Activated CD8-positive, alpha-beta memory T cell treated with anti-CD3 and anti-CD28 coated beads for 36 hours (primary cell): ENCODE results near the gene CDH1. TPM values are rescaled to one million over a fixed set of nuclear protein-coding genes. Genes with fewer than 3 reads are reported as not detected.

Experiments
- CTCF ChIA-PET: fragments of 350-600 bp; sonication (Branson Sonifier 250); formaldehyde crosslinking; loops from one replicate; lab custom pipeline; 2021; ENCODE audit warnings: antibody characterized with exemption; lab: Charles Lee
- POLR2A ChIA-PET: fragments of 350-600 bp; sonication (Branson Sonifier 250); formaldehyde crosslinking; loops from one replicate; lab custom pipeline; 2021; ENCODE audit warnings: antibody characterized with exemption; lab: Charles Lee
- total RNA-seq, 2 experiments: library from RNA; stranded (reverse); gene quantifications; one replicate each; pipeline ENCODE4 v1.2.3, GENCODE V29; 2021

Gene CDH1
- total RNA-seq, 2 experiments from 2014 or later = not detected

GRCh38 chr16:68869492-68870088 is 132.5 kb downstream of the CDH1 start:
- CTCF ChIA-PET = no interaction called here
- POLR2A ChIA-PET = no interaction called here

DNA sequence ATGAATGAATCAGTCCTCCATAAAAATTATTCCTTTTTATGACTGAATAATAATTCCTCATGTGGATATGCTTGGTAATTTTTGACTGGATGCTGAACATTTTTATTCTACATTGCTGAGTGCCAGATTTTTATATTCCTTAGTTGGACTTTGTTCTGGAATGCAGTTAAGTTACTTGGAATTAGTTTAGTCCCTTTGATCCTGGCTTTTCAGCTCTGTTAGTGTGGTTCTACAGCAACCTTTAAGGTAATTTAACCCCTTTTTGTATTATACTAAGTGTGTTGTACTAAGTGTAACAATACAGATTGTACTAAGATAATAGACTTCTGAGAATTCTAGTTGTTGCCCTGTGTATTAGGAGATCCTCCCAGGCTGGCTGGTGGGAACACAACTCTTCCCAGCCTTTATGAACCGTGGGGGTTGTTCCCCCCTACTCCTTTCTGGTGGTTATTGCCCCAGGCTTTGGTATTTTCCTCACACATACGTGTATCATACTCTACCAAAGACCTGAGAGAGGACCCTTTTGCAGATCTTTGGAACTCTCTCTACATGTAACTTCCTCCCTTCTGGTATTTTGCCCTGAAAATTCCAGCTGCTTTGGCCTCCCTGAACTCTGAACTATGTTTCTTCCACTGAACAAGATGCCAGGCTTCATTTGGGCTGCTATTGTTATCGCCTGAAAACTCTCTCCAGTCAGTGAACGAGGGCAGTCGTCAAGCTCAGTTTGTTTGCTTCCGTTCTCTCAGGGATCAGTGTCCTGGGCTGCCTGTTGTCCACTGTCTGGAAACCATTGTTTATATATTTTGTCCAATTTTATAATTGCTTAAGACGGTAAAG is 136.8 kb downstream of the CDH1 start:
- CTCF ChIA-PET = no interaction called here
- POLR2A ChIA-PET = no interaction called here

DNA sequence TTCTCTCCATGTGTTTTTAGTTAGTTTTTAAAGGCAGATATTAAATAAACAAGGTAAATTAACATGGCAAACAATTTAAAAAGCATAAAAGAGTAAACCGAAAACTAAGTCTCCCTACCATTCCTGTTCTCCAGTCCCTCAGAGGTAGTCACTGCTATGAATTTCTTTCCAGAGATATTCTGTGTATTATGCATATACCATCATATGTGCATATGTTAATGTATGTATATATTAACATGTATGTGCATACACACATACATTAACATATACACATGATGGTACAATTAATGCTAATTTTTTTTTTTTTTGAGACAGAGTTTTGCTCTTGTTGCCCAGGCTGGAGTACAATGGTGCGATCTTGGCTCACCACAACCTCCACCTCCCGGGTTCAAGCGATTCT is 138.8 kb downstream of the CDH1 start:
- CTCF ChIA-PET = no interaction called here

DNA sequence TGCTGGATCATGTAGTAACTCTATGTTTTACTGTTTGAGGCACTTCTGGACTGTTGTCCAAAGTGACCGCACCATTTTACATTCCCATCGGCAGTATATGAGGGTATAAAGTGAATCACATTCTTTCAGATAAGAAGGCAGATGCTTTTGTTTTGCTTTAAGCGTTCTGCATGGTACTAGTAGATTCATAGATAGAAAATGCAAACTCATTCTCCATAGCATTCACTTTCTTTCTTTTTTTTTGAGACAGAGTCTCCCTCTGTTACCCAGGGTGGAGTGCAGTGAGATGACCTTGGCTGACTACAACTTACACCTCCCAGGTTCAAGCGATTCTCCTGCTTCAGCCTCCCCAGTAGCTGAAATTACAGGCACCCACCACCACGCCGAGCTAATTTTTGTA is 146.6 kb downstream of the CDH1 start:
- ChIA-PET POLR2A (no interaction called here), CTCF (no interaction called here)

More for the DNA sequence above, 138.8 kb downstream of the CDH1 start:
- POLR2A ChIA-PET = interaction anchor here (0.6 kb wide), 1 partner anchor 74 kb away, joined by 3 read pairs; no protein-coding TSS in a partner anchor

GRCh38 chr16:68884401-68884800 is 147.3 kb downstream of the CDH1 start:
- ChIA-PET CTCF (no interaction called here), POLR2A (no interaction called here)

Other genes starting within 250 kb of the CDH1 start
- gene ZFP90, start 198.0 kb upstream of the CDH1 start, total RNA-seq = 10 to 100 TPM; 21.2 to 23.2 TPM
- gene CDH3, start 92.0 kb upstream of the CDH1 start, total RNA-seq = not detected
- 10 to 100 TPM; 28.1 to 32.6 TPM for gene TANGO6, start 106.2 kb downstream of the CDH1 start, total RNA-seq